ENCODE measurements around the gene XRCC3.
A peak's percentile ranks its signal among the peaks of the same experiment; 100 is the strongest.

XRCC3 gene

GRCh38 chr14:103749452-103749851 is 34.2 kb upstream of the XRCC3 start:
- Histone ChIP-seq H3F3A (ENCODE audit: insufficient read depth, low read length) (no peaks in the 10 kb centered on the region; the same call in 1 of the 2 replicates), H3K36me3 (ENCODE audit: insufficient read depth, low read length) (peaks cover 4% of the 10 kb centered on the region; the same call in 1 of the 2 replicates), H2AFZ (ENCODE audit: low read length) (no peak overlapping the region), H3K27ac (ENCODE audit: low read depth, low read length, poor library complexity, severe bottlenecking) (peak overlapping the region; percentile 76), H3K4me1 (ENCODE audit: insufficient read depth, low read length, severe bottlenecking) (peaks cover 24% of the 10 kb centered on the region), H3K4me2 (ENCODE audit: low read length) (0 out of 2 replicates have a peak overlapping the region, but pooled peaks have one; percentile 56), H4K20me1 (ENCODE audit: insufficient read depth, low read length) (no peaks in the 10 kb centered on the region), H3K4me3 (ENCODE audit: low read depth, low read length, poor library complexity, severe bottlenecking) (no peak overlapping the region), H3K79me2 (ENCODE audit: insufficient read depth, low read length) (no peaks in the 10 kb centered on the region), H3K27me3 (ENCODE audit: insufficient read depth, low read length) (no peaks in the 10 kb centered on the region), H3K9ac (ENCODE audit: low read length) (peak overlapping the region; percentile 64; the same call in 1 of the 2 replicates), H3K9me3 (ENCODE audit: low read length) (no peaks in the 10 kb centered on the region), H3K9me2 (ENCODE audit: low read depth, low read length) (no peaks in the 10 kb centered on the region)
- TF ChIP-seq CTCF (IDR thresholded peaks at IDR 0.05; ENCODE audit: low read length) (no peak), EZH2 (IDR thresholded peaks at IDR 0.05; ENCODE audit: borderline replicate concordance, low read length) (no peak)

GRCh38 chr14:103748534-103748857 is 33.2 kb upstream of the XRCC3 start:
- H2AFZ ChIP-seq (ENCODE audit: low read length) = 0 out of 2 replicates have a peak overlapping the region, but pooled peaks have one; percentile 7
- H3K9me2 ChIP-seq (ENCODE audit: low read depth, low read length) = no peaks in the 10 kb centered on the region
- TF ChIP-seq CTCF (IDR thresholded peaks at IDR 0.05; ENCODE audit: low read length) (peak; percentile 27; the same call in 1 of the 2 replicates), EZH2 (IDR thresholded peaks at IDR 0.05; ENCODE audit: borderline replicate concordance, low read length) (no peak)
- H3K4me1 ChIP-seq (ENCODE audit: insufficient read depth, low read length, severe bottlenecking) = peaks cover 29% of the 10 kb centered on the region
- no peaks in the 10 kb centered on the region for H3K79me2 ChIP-seq (ENCODE audit: insufficient read depth, low read length)
- no peaks in the 10 kb centered on the region; the same call in 1 of the 2 replicates for H3F3A ChIP-seq (ENCODE audit: insufficient read depth, low read length)
- H3K9me3 ChIP-seq (ENCODE audit: low read length) = no peaks in the 10 kb centered on the region
- H3K27ac ChIP-seq (ENCODE audit: low read depth, low read length, poor library complexity, severe bottlenecking) = peak overlapping the region; percentile 76
- no peaks in the 10 kb centered on the region for H3K27me3 ChIP-seq (ENCODE audit: insufficient read depth, low read length)
- peaks cover 4% of the 10 kb centered on the region; the same call in 1 of the 2 replicates for H3K36me3 ChIP-seq (ENCODE audit: insufficient read depth, low read length)
- peak overlapping the region; percentile 56 for H3K4me2 ChIP-seq (ENCODE audit: low read length)
- no peaks in the 10 kb centered on the region for H4K20me1 ChIP-seq (ENCODE audit: insufficient read depth, low read length)
- H3K4me3 ChIP-seq (ENCODE audit: low read depth, low read length, poor library complexity, severe bottlenecking) = peak overlapping the region; percentile 23
- H3K9ac ChIP-seq (ENCODE audit: low read length) = peak overlapping the region; percentile 64

- Histone ChIP-seq H3K36me3 (ENCODE audit: insufficient read depth, low read length) (peaks cover 4% of the 10 kb centered on the region; the same call in 1 of the 2 replicates), H4K20me1 (ENCODE audit: insufficient read depth, low read length) (no peaks in the 10 kb centered on the region), H3K27ac (ENCODE audit: low read depth, low read length, poor library complexity, severe bottlenecking) (no peak overlapping the region), H3K79me2 (ENCODE audit: insufficient read depth, low read length) (no peaks in the 10 kb centered on the region), H3K9ac (ENCODE audit: low read length) (no peak overlapping the region), H3K9me2 (ENCODE audit: low read depth, low read length) (no peaks in the 10 kb centered on the region), H3K27me3 (ENCODE audit: insufficient read depth, low read length) (no peaks in the 10 kb centered on the region), H3K4me1 (ENCODE audit: insufficient read depth, low read length, severe bottlenecking) (peaks cover 29% of the 10 kb centered on the region), H3F3A (ENCODE audit: insufficient read depth, low read length) (no peaks in the 10 kb centered on the region; the same call in 1 of the 2 replicates), H3K9me3 (ENCODE audit: low read length) (no peaks in the 10 kb centered on the region), H3K4me2 (ENCODE audit: low read length) (no peak overlapping the region), H3K4me3 (ENCODE audit: low read depth, low read length, poor library complexity, severe bottlenecking) (no peak overlapping the region), H2AFZ (ENCODE audit: low read length) (no peak overlapping the region)
- TF ChIP-seq CTCF (IDR thresholded peaks at IDR 0.05; ENCODE audit: low read length) = no peak
- TF ChIP-seq EZH2 (IDR thresholded peaks at IDR 0.05; ENCODE audit: borderline replicate concordance, low read length) = no peak
Measured at GRCh38 chr14:103746701-103747100, 31.4 kb upstream of the XRCC3 start.
